Measurements from ENCODE around the gene HSD17B3. TPM values are rescaled to one million over a fixed set of nuclear protein-coding genes. Genes with fewer than 3 reads are reported as not detected.

Gene HSD17B3
- total and polyA plus RNA-seq, 7 donors, result 0.66 to 1.4 (median 1.0) TPM; not detected in 4

DNA sequence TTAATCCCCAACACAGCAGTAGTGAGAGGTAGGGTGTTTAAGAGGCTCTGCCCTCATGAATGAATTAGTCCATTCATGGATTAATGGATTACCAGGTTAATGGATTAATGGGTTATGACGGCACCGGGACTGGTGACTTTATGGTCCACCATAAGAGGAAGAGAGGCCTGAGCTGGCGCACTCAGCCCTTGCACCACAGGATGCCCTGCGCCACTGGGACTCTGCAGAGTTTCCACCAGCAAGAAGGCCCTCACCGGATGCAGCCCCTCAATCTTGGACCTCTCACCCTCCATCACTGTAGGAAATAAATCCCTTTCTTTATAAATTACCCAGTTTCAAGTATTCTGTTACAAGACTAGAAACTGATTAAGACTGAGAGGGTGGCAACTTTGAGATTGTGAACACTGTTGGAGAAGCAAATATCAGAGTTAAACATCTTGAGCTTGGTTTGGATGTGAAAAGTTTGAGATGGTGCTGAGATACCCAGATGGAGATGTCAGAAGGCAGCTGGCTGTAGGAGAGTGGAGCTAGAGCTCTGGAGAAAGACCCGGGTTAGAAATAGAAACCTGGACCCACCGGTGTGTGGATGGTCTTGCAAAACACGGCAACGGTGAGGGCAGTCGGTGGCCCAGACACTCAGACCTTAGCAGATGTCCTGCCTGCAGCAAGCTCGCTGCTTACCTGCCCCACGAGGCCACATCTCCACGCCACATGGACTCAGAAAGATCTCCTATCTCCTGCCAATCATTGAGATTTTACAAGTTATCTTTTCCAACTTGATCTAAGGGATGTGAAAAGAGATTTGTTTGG is 98.8 kb downstream of the HSD17B3 start:
- 95 to 97% methylated on average over 13 of the region's 13 CpGs for WGBS, 2 donors
- DNase-seq, result no peak
- no peaks in the 10 kb centered on the region for H3K4me1 ChIP-seq
- no peaks in the 10 kb centered on the region for H3K9me3 ChIP-seq
- H3K27me3 ChIP-seq, result no peaks in the 10 kb centered on the region
- H3K4me3 ChIP-seq, result no peak overlapping the region
- intact Hi-C loops (cut with DNase I), result no loop called here
- H3K36me3 ChIP-seq, result no peaks in the 10 kb centered on the region
- TF ChIP-seq POLR2AphosphoS5 (IDR thresholded peaks at IDR 0.05), result no peak
- no peak for TF ChIP-seq POLR2A (IDR thresholded peaks at IDR 0.05)
- TF ChIP-seq EP300 (IDR thresholded peaks at IDR 0.05), result no peak
- TF ChIP-seq, protein P1, sequence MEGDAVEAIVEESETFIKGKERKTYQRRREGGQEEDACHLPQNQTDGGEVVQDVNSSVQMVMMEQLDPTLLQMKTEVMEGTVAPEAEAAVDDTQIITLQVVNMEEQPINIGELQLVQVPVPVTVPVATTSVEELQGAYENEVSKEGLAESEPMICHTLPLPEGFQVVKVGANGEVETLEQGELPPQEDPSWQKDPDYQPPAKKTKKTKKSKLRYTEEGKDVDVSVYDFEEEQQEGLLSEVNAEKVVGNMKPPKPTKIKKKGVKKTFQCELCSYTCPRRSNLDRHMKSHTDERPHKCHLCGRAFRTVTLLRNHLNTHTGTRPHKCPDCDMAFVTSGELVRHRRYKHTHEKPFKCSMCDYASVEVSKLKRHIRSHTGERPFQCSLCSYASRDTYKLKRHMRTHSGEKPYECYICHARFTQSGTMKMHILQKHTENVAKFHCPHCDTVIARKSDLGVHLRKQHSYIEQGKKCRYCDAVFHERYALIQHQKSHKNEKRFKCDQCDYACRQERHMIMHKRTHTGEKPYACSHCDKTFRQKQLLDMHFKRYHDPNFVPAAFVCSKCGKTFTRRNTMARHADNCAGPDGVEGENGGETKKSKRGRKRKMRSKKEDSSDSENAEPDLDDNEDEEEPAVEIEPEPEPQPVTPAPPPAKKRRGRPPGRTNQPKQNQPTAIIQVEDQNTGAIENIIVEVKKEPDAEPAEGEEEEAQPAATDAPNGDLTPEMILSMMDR (IDR thresholded peaks at IDR 0.05), result no peak
- H3K27ac ChIP-seq, result no peak overlapping the region

DNA sequence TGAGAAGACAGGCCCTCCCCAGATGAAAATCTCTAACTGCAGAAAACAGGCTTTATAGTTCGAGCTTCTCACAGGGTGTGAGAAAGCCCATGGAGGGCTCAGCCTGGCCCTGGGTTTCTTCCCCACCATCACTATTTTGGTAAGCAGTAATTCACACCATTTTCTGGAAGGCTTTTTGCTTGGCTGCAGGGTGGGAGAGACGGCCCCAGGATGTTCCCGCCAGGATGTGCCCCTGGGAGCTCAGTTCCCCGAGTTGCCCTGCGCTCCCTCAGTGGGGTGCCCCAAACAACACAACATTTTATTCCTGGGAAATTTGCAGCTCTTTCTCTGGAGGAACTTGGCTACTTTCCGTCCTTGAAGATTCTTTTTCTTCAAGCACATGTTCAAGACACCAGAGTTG is 100.8 kb downstream of the HSD17B3 start:
- no peaks in the 10 kb centered on the region for H3K4me1 ChIP-seq
- no peaks in the 10 kb centered on the region for H3K36me3 ChIP-seq
- no peak overlapping the region for H3K27ac ChIP-seq
- DNase-seq, result peak; percentile 22
- 90 to 94% methylated on average over 6 of the region's 6 CpGs for WGBS, 2 donors
- intact Hi-C loops (cut with DNase I), result no loop called here
- H3K9me3 ChIP-seq, result no peaks in the 10 kb centered on the region
- no peak overlapping the region for H3K4me3 ChIP-seq
- H3K27me3 ChIP-seq, result no peaks in the 10 kb centered on the region
- TF ChIP-seq, protein P1 (IDR thresholded peaks at IDR 0.05), result no peak
- TF ChIP-seq POLR2AphosphoS5 (IDR thresholded peaks at IDR 0.05) (no peak), POLR2A (IDR thresholded peaks at IDR 0.05) (no peak), EP300 (IDR thresholded peaks at IDR 0.05) (no peak)

DNA sequence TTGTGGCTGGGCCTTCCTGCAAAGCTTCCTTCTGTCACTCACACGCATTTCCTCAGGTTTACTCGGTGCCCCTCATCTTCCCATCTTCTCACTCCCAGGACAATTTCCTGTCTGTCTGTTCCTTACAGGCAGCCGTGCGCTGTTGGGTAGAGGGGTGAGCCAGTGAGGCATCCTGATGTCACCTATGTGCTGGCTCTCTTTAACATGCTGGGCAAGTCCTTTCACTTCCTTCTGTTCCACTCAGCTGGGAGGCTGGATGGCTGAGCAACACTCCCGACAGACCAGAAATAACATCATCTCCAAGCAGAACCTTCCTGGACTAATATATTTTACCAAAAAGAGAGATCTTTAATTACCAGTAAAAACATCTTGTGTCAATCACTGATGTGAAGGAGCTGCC is 103.0 kb downstream of the HSD17B3 start:
- Histone ChIP-seq H3K4me3 (no peak overlapping the region), H3K9me3 (no peaks in the 10 kb centered on the region), H3K27ac (no peak overlapping the region), H3K27me3 (no peaks in the 10 kb centered on the region), H3K36me3 (no peaks in the 10 kb centered on the region), H3K4me1 (no peaks in the 10 kb centered on the region)
- WGBS, 2 donors, result 56 to 86% methylated on average over 5 of the region's 5 CpGs
- peak; percentile 46 for DNase-seq
- intact Hi-C loops (cut with DNase I), result no loop called here
- TF ChIP-seq, protein P1 (IDR thresholded peaks at IDR 0.05), result no peak
- TF ChIP-seq EP300 (IDR thresholded peaks at IDR 0.05) (no peak), POLR2A (IDR thresholded peaks at IDR 0.05) (no peak), POLR2AphosphoS5 (IDR thresholded peaks at IDR 0.05) (no peak)

DNA sequence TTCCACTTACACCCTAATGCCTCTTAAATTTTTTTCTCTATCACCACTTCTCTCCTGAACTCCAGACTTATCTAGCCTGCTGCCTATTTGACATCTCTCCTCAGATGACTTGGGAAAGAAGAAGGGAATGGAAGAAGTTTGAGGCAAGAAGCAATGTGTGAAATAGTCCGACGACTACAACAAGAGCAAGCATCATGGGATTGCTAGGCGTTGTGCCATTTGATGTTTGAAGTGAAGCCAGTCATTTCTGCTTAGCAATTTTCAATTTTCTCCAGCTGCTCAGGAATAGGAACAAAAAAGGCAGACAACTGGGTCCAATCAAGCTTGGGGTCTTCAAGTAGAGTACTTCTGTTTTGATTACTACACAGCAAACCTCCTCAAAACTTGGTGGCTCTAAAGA is 106.4 kb downstream of the HSD17B3 start:
- DNase-seq, result peak; percentile 21
- Histone ChIP-seq H3K36me3 (no peaks in the 10 kb centered on the region), H3K4me3 (no peak overlapping the region), H3K27me3 (no peaks in the 10 kb centered on the region), H3K4me1 (no peaks in the 10 kb centered on the region), H3K27ac (no peak overlapping the region), H3K9me3 (peaks cover 0 to 5% (median 2%) of the 10 kb centered on the region in 4 donors)
- intact Hi-C loops (cut with DNase I), result no loop called here
- WGBS, 2 donors, result 87 to 90% methylated on average over 3 of the region's 3 CpGs
- no peak for TF ChIP-seq POLR2A (IDR thresholded peaks at IDR 0.05)
- TF ChIP-seq POLR2AphosphoS5 (IDR thresholded peaks at IDR 0.05), result no peak

DNA sequence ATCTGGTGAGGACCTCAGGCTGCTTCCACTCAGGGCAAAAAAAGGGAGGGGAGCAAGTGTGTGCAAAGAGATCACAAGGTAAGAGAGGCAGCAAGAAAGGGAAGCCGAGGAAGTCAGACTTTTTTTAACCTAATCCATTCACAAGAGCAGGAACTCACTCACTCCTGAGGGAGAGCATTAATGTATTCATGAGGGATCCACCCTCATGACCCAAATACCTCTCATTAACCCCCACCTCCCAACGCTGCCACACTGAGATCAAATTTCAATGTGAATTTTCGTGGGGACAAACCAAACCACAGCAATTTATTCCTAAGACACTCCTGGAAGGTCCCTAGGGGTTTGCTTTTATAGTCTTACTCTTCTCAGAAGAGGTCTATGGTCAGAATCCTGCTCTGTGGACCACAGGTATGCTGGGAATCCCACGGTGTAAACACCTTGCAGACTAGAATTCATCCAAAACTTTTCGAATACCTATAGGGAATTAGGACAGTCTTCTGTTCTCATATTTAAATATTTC is 108.7 kb downstream of the HSD17B3 start:
- peaks cover 0 to 12% (median 9%) of the 10 kb centered on the region in 4 donors for H3K9me3 ChIP-seq
- no peaks in the 10 kb centered on the region for H3K36me3 ChIP-seq
- no peaks in the 10 kb centered on the region for H3K27me3 ChIP-seq
- 77 to 93% methylated on average over 5 of the region's 5 CpGs for WGBS, 2 donors
- intact Hi-C loops (cut with DNase I), result no loop called here
- DNase-seq, result no peak
- no peaks in the 10 kb centered on the region for H3K4me1 ChIP-seq
- TF ChIP-seq EP300 (IDR thresholded peaks at IDR 0.05) (no peak), POLR2AphosphoS5 (IDR thresholded peaks at IDR 0.05) (no peak), POLR2A (IDR thresholded peaks at IDR 0.05) (no peak)
- TF ChIP-seq, protein P1 (IDR thresholded peaks at IDR 0.05), result no peak
- H3K27ac ChIP-seq, result no peak overlapping the region
- no peak overlapping the region for H3K4me3 ChIP-seq

Measured in sigmoid colon (tissue), 7 donors.